GM23338 (cell line): ENCODE measurements around the gene BABAM1. TPM values are rescaled to one million over a fixed set of nuclear protein-coding genes. Genes with fewer than 3 reads are reported as not detected.

ENCODE experiments used
- ATAC-seq: fragments of 200-7000 bp; cut with Tn5 transposase; 3 replicates; pipeline ENCODE4 v1.9.1; 2020
- DNase-seq: peaks from one replicate; pipeline ENCODE4 v3.0.0-alpha.2; 2015; ENCODE audit warnings: low spot score
- H2AFZ ChIP-seq: fragments of 200-600 bp; sonication (generic); 2 replicates; pipeline ENCODE4 v1.8.0; 2016; ENCODE audit warnings: antibody characterized with exemption, mild to moderate bottlenecking, moderate library complexity
- H3F3A ChIP-seq: fragments of 200-600 bp; sonication (generic); replicated peaks from 2 replicates; pipeline ENCODE4 v1.8.0; 2017; ENCODE audit warnings: antibody characterized with exemption, mixed run types, low read depth
- H3K27ac ChIP-seq: fragments of 200-600 bp; sonication (generic); 2 replicates; pipeline ENCODE4 v1.6.1; 2016; ENCODE audit warnings: low read depth
- H3K27me3 ChIP-seq: fragments of 200-600 bp; sonication (generic); 2 replicates; pipeline ENCODE4 v1.8.0; 2016; ENCODE audit warnings: mild to moderate bottlenecking, mixed run types, moderate library complexity; ENCODE audit not compliant: insufficient read depth
- H3K36me3 ChIP-seq: fragments of 200-600 bp; sonication (generic); 2 replicates; pipeline ENCODE4 v1.8.0; 2016; ENCODE audit warnings: mild to moderate bottlenecking; ENCODE audit not compliant: insufficient read depth
- H3K4me1 ChIP-seq: fragments of 200-600 bp; sonication (generic); 2 replicates; pipeline ENCODE4 v1.8.0; 2016; ENCODE audit warnings: mild to moderate bottlenecking, moderate library complexity; ENCODE audit not compliant: insufficient read depth
- H3K4me2 ChIP-seq: fragments of 200-600 bp; sonication (generic); 2 replicates; pipeline ENCODE4 v1.7.1; 2017; ENCODE audit warnings: mixed run types
- H3K4me3 ChIP-seq: fragments of 200-600 bp; sonication (generic); 2 replicates; pipeline ENCODE4 v1.6.1; 2016; ENCODE audit warnings: mixed run types
- H3K79me2 ChIP-seq: fragments of 200-600 bp; sonication (generic); replicated peaks from 2 replicates; pipeline ENCODE4 v1.8.0; 2017; ENCODE audit warnings: mild to moderate bottlenecking; ENCODE audit not compliant: insufficient read depth
- H3K9me2 ChIP-seq: fragments of 200-600 bp; sonication (generic); 2 replicates; pipeline ENCODE4 v1.8.0; 2017; ENCODE audit not compliant: insufficient read depth
- H4K20me1 ChIP-seq: fragments of 200-600 bp; sonication (generic); replicated peaks from 2 replicates; pipeline ENCODE4 v1.8.0; 2017; ENCODE audit warnings: mild to moderate bottlenecking; ENCODE audit not compliant: insufficient read depth
- H3K27ac Mint-ChIP-seq: 2 replicates; pipeline ENCODE4 v1.8.0; 2020; ENCODE audit warnings: inconsistent platforms, mild to moderate bottlenecking, moderate library complexity, mixed read lengths
- H3K27me3 Mint-ChIP-seq: 3 replicates; pipeline ENCODE4 v1.8.0; 2022; ENCODE audit warnings: low read depth, mild to moderate bottlenecking, moderate library complexity, mixed read lengths, inconsistent platforms; ENCODE audit not compliant: insufficient read depth, poor library complexity
- H3K36me3 Mint-ChIP-seq: 3 replicates; pipeline ENCODE4 v1.8.0; 2021; ENCODE audit warnings: low read depth, mild to moderate bottlenecking, inconsistent platforms, moderate library complexity, mixed read lengths
- H3K4me1 Mint-ChIP-seq: 3 replicates; pipeline ENCODE4 v1.8.0; 2020; ENCODE audit warnings: mild to moderate bottlenecking, inconsistent platforms, mixed read lengths
- H3K4me3 Mint-ChIP-seq: 3 replicates; pipeline ENCODE4 v1.8.0; 2021; ENCODE audit warnings: moderate library complexity, mild to moderate bottlenecking, inconsistent platforms, mixed read lengths
- H3K9me3 Mint-ChIP-seq: 3 replicates; pipeline ENCODE4 v1.8.0; 2020; ENCODE audit warnings: moderate library complexity, mild to moderate bottlenecking, inconsistent platforms, mixed read lengths
- CREB1 ChIP-seq: fragments of 250-450 bp; sonication (Bioruptor Pico); IDR thresholded peaks from 2 replicates; pipeline ENCODE4 v1.5.0; 2020; ENCODE audit warnings: low read depth, mild to moderate bottlenecking, moderate library complexity
- EZH2 ChIP-seq: fragments of 200-600 bp; sonication (generic); IDR thresholded peaks from one replicate; pipeline ENCODE4 v1.8.0; 2017; ENCODE audit warnings: antibody characterized with exemption, mild to moderate bottlenecking, low read depth; ENCODE audit not compliant: unreplicated experiment
- EZH2phosphoT487 ChIP-seq: fragments of 200-600 bp; sonication (generic); IDR thresholded peaks from one replicate; pipeline ENCODE4 v1.8.1; 2018; ENCODE audit warnings: antibody characterized with exemption; ENCODE audit not compliant: unreplicated experiment
- JUNB ChIP-seq: IDR thresholded peaks from one replicate; pipeline ENCODE4 v1.6.1; 2016; ENCODE audit warnings: antibody characterized with exemption; ENCODE audit not compliant: unreplicated experiment
- NANOG ChIP-seq: IDR thresholded peaks from 2 replicates; pipeline ENCODE4 v1.6.1; 2016; ENCODE audit warnings: antibody characterized with exemption, borderline replicate concordance
- POLR2AphosphoS5 ChIP-seq: IDR thresholded peaks from 2 replicates; pipeline ENCODE4 v1.6.1; 2016; ENCODE audit warnings: antibody characterized with exemption, low read depth
- STAT1 ChIP-seq: IDR thresholded peaks from one replicate; pipeline ENCODE4 v1.6.1; 2016; ENCODE audit warnings: antibody characterized with exemption; ENCODE audit not compliant: unreplicated experiment
- ZNF114 ChIP-seq: fragments of 250-450 bp; sonication (Bioruptor Pico); IDR thresholded peaks from 2 replicates; pipeline ENCODE4 v1.5.0; 2020; ENCODE audit warnings: mild to moderate bottlenecking, moderate library complexity
- ZNF331 ChIP-seq: fragments of 250-450 bp; sonication (Bioruptor Pico); IDR thresholded peaks from 2 replicates; pipeline ENCODE4 v1.5.0; 2020; ENCODE audit warnings: low read depth, mild to moderate bottlenecking, moderate library complexity
- polyA plus RNA-seq: library from polyadenylated mRNA; unstranded; fragments of >200 nt; fragmentation: Nextera tagmentation; extraction: Ambion mirVana; gene quantifications from 2 replicates; pipeline ENCODE4 v1.2.1, GENCODE V29; 2016
- total RNA-seq: library from RNA; depleted of rRNA; stranded (reverse); fragments of >200 nt; shearing (Covaris generic); gene quantifications from 2 replicates; pipeline ENCODE4 v1.2.3, GENCODE V29; 2014
- TF ChIP-seq, protein P1 (sequence below): fragments of 250-450 bp; sonication (Bioruptor Pico); IDR thresholded peaks from 2 replicates; pipeline ENCODE4 v1.5.0; 2020; ENCODE audit warnings: mild to moderate bottlenecking, moderate library complexity
- TF ChIP-seq, protein P2 (sequence below): IDR thresholded peaks from one replicate; pipeline ENCODE4 v1.6.1; 2018; ENCODE audit warnings: antibody characterized with exemption; ENCODE audit not compliant: unreplicated experiment
- TF ChIP-seq, protein P3 (sequence below): IDR thresholded peaks from 2 replicates; pipeline ENCODE4 v1.6.1; 2016; ENCODE audit warnings: antibody characterized with exemption
- TF ChIP-seq, protein P4 (sequence below), 2 experiments: fragments of 200-600 bp in 1 of 2; sonication (generic) in 1 of 2; conservative IDR thresholded peaks; 2 replicates each; pipeline versions ENCODE4 v1.5.1 to v1.6.1; 2016 to 2017; ENCODE audit warnings: antibody characterized with exemption in 2 of 2, low read depth in 2 of 2, mild to moderate bottlenecking in 2 of 2, moderate library complexity in 1 of 2

BABAM1 gene
- total and polyA plus RNA-seq, 2 experiments from 2014 or later, result 78.1 to 95.0 TPM

DNA sequence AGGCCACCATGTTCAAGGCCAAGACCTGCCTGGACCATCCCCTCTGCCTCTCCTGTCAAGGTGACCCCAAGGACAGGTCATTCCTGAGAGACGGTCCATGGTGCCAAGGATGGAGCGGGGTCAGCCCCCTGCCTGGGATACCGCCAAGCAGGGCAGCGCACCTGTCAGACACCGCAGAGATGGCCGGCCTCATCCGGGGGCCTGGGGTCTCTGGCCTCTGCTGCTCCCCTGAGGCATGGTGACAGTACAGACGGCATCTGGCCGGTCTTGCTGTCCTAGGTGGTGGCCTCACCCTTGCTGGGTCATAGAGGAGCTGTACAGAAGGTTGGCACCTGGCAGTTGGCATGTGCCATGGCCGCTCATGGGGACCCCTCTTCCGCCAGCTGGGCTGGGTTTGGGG lies 53.2 kb downstream of the BABAM1 start:
- Histone ChIP-seq H3K4me1 (peaks cover 9% of the 10 kb centered on the region; the same call in 1 of the 2 replicates), H3K4me2 (no peak overlapping the region), H4K20me1 (no peaks in the 10 kb centered on the region; the same call in 1 of the 2 replicates), H2AFZ (no peak overlapping the region), H3K79me2 (no peaks in the 10 kb centered on the region), H3K4me3 (no peak overlapping the region), H3K9me2 (no peaks in the 10 kb centered on the region), H3F3A (peaks cover 7% of the 10 kb centered on the region; the same call in 1 of the 2 replicates), H3K27ac (no peak overlapping the region), H3K36me3 (peaks cover 9% of the 10 kb centered on the region; the same call in 1 of the 2 replicates), H3K27me3 (no peaks in the 10 kb centered on the region)
- Mint-ChIP-seq H3K27me3 (peaks cover 20% of the 10 kb centered on the region), H3K36me3 (peaks cover 45% of the 10 kb centered on the region), H3K27ac (no peak overlapping the region), H3K4me1 (peaks cover 11% of the 10 kb centered on the region; the same call in 2 of the 3 replicates), H3K9me3 (no peaks in the 10 kb centered on the region; the same call in 2 of the 3 replicates), H3K4me3 (no peak overlapping the region)
- DNase-seq (no peak), ATAC-seq (no peak)
- TF ChIP-seq JUNB (no peak), EZH2 (no peak), POLR2AphosphoS5 (no peak), NANOG (no peak), STAT1 (no peak), ZNF331 (CRISPR knock-in tag) (no peak), ZNF114 (CRISPR knock-in tag) (no peak), CREB1 (no peak), EZH2phosphoT487 (no peak)
- TF ChIP-seq, protein P1, sequence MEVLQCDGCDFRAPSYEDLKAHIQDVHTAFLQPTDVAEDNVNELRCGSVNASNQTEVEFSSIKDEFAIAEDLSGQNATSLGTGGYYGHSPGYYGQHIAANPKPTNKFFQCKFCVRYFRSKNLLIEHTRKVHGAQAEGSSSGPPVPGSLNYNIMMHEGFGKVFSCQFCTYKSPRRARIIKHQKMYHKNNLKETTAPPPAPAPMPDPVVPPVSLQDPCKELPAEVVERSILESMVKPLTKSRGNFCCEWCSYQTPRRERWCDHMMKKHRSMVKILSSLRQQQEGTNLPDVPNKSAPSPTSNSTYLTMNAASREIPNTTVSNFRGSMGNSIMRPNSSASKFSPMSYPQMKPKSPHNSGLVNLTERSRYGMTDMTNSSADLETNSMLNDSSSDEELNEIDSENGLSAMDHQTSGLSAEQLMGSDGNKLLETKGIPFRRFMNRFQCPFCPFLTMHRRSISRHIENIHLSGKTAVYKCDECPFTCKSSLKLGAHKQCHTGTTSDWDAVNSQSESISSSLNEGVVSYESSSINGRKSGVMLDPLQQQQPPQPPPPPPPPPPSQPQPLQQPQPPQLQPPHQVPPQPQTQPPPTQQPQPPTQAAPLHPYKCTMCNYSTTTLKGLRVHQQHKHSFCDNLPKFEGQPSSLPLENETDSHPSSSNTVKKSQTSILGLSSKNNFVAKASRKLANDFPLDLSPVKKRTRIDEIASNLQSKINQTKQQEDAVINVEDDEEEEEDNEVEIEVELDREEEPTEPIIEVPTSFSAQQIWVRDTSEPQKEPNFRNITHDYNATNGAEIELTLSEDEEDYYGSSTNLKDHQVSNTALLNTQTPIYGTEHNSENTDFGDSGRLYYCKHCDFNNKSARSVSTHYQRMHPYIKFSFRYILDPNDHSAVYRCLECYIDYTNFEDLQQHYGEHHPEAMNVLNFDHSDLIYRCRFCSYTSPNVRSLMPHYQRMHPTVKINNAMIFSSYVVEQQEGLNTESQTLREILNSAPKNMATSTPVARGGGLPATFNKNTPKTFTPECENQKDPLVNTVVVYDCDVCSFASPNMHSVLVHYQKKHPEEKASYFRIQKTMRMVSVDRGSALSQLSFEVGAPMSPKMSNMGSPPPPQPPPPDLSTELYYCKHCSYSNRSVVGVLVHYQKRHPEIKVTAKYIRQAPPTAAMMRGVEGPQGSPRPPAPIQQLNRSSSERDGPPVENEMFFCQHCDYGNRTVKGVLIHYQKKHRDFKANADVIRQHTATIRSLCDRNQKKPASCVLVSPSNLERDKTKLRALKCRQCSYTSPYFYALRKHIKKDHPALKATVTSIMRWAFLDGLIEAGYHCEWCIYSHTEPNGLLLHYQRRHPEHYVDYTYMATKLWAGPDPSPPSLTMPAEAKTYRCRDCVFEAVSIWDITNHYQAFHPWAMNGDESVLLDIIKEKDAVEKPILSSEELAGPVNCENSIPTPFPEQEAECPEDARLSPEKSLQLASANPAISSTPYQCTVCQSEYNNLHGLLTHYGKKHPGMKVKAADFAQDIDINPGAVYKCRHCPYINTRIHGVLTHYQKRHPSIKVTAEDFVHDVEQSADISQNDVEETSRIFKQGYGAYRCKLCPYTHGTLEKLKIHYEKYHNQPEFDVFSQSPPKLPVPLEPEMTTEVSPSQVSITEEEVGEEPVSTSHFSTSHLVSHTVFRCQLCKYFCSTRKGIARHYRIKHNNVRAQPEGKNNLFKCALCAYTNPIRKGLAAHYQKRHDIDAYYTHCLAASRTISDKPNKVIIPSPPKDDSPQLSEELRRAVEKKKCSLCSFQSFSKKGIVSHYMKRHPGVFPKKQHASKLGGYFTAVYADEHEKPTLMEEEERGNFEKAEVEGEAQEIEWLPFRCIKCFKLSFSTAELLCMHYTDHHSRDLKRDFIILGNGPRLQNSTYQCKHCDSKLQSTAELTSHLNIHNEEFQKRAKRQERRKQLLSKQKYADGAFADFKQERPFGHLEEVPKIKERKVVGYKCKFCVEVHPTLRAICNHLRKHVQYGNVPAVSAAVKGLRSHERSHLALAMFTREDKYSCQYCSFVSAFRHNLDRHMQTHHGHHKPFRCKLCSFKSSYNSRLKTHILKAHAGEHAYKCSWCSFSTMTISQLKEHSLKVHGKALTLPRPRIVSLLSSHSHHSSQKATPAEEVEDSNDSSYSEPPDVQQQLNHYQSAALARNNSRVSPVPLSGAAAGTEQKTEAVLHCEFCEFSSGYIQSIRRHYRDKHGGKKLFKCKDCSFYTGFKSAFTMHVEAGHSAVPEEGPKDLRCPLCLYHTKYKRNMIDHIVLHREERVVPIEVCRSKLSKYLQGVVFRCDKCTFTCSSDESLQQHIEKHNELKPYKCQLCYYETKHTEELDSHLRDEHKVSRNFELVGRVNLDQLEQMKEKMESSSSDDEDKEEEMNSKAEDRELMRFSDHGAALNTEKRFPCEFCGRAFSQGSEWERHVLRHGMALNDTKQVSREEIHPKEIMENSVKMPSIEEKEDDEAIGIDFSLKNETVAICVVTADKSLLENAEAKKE, result no peak
- TF ChIP-seq, protein P2, sequence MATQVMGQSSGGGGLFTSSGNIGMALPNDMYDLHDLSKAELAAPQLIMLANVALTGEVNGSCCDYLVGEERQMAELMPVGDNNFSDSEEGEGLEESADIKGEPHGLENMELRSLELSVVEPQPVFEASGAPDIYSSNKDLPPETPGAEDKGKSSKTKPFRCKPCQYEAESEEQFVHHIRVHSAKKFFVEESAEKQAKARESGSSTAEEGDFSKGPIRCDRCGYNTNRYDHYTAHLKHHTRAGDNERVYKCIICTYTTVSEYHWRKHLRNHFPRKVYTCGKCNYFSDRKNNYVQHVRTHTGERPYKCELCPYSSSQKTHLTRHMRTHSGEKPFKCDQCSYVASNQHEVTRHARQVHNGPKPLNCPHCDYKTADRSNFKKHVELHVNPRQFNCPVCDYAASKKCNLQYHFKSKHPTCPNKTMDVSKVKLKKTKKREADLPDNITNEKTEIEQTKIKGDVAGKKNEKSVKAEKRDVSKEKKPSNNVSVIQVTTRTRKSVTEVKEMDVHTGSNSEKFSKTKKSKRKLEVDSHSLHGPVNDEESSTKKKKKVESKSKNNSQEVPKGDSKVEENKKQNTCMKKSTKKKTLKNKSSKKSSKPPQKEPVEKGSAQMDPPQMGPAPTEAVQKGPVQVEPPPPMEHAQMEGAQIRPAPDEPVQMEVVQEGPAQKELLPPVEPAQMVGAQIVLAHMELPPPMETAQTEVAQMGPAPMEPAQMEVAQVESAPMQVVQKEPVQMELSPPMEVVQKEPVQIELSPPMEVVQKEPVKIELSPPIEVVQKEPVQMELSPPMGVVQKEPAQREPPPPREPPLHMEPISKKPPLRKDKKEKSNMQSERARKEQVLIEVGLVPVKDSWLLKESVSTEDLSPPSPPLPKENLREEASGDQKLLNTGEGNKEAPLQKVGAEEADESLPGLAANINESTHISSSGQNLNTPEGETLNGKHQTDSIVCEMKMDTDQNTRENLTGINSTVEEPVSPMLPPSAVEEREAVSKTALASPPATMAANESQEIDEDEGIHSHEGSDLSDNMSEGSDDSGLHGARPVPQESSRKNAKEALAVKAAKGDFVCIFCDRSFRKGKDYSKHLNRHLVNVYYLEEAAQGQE, result no peak
- TF ChIP-seq, protein P3, sequence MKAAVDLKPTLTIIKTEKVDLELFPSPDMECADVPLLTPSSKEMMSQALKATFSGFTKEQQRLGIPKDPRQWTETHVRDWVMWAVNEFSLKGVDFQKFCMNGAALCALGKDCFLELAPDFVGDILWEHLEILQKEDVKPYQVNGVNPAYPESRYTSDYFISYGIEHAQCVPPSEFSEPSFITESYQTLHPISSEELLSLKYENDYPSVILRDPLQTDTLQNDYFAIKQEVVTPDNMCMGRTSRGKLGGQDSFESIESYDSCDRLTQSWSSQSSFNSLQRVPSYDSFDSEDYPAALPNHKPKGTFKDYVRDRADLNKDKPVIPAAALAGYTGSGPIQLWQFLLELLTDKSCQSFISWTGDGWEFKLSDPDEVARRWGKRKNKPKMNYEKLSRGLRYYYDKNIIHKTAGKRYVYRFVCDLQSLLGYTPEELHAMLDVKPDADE, result no peak
- TF ChIP-seq, protein P4, sequence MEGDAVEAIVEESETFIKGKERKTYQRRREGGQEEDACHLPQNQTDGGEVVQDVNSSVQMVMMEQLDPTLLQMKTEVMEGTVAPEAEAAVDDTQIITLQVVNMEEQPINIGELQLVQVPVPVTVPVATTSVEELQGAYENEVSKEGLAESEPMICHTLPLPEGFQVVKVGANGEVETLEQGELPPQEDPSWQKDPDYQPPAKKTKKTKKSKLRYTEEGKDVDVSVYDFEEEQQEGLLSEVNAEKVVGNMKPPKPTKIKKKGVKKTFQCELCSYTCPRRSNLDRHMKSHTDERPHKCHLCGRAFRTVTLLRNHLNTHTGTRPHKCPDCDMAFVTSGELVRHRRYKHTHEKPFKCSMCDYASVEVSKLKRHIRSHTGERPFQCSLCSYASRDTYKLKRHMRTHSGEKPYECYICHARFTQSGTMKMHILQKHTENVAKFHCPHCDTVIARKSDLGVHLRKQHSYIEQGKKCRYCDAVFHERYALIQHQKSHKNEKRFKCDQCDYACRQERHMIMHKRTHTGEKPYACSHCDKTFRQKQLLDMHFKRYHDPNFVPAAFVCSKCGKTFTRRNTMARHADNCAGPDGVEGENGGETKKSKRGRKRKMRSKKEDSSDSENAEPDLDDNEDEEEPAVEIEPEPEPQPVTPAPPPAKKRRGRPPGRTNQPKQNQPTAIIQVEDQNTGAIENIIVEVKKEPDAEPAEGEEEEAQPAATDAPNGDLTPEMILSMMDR (conservative IDR thresholded peaks at IDR 0.05; ENCODE audit: low read depth in 2 of 2), result no peak
